IPS-18c (cell line): ENCODE data around the gene PLCL2.

Experiments
- H3K4me3 ChIP-seq: 2 replicates; pipeline ENCODE4 v1.7.0; 2013; ENCODE audit warnings: low read depth, mild to moderate bottlenecking, low read length, moderate library complexity; ENCODE audit not compliant: insufficient read depth
- H3K9me3 ChIP-seq: one replicate; pipeline ENCODE4 v1.6.1; 2013; ENCODE audit warnings: mild to moderate bottlenecking, low read length, moderate library complexity; ENCODE audit not compliant: control insufficient read depth, insufficient read depth

The PLCL2 gene

GRCh38 chr3:16905704-16906103, 20.9 kb downstream of the PLCL2 start:
- H3K9me3 ChIP-seq: no peaks in the 10 kb centered on the region
- H3K4me3 ChIP-seq: no peak overlapping the region

GRCh38 chr3:16906682-16907081, 21.9 kb downstream of the PLCL2 start:
- H3K4me3 ChIP-seq: no peak overlapping the region
- no peaks in the 10 kb centered on the region for H3K9me3 ChIP-seq

GRCh38 chr3:16907243-16907642, 22.5 kb downstream of the PLCL2 start:
- Histone ChIP-seq H3K9me3 (no peaks in the 10 kb centered on the region), H3K4me3 (no peak overlapping the region)

GRCh38 chr3:16908016-16908807, 23.5 kb downstream of the PLCL2 start:
- Histone ChIP-seq H3K9me3 (no peaks in the 10 kb centered on the region), H3K4me3 (no peak overlapping the region)

- Histone ChIP-seq H3K4me3 (no peak overlapping the region), H3K9me3 (no peaks in the 10 kb centered on the region)
Observed at GRCh38 chr3:16908896-16909295, 24.1 kb downstream of the PLCL2 start.

- no peaks in the 10 kb centered on the region for H3K9me3 ChIP-seq
- H3K4me3 ChIP-seq: no peak overlapping the region
Observed at GRCh38 chr3:16909802-16910201, 25.0 kb downstream of the PLCL2 start.

GRCh38 chr3:16910207-16910606, 25.5 kb downstream of the PLCL2 start:
- Histone ChIP-seq H3K9me3 (no peaks in the 10 kb centered on the region), H3K4me3 (no peak overlapping the region)

GRCh38 chr3:16911916-16912315, 27.2 kb downstream of the PLCL2 start:
- no peak overlapping the region for H3K4me3 ChIP-seq

GRCh38 chr3:16912400-16913263, 27.9 kb downstream of the PLCL2 start:
- Histone ChIP-seq H3K9me3 (no peaks in the 10 kb centered on the region), H3K4me3 (no peak overlapping the region)

More at GRCh38 chr3:16911916-16912315, 27.2 kb downstream of the PLCL2 start:
- no peaks in the 10 kb centered on the region for H3K9me3 ChIP-seq

- no peaks in the 10 kb centered on the region for H3K9me3 ChIP-seq
- no peak overlapping the region for H3K4me3 ChIP-seq
Observed at GRCh38 chr3:16913264-16913580, 28.5 kb downstream of the PLCL2 start.

- no peaks in the 10 kb centered on the region for H3K9me3 ChIP-seq
Observed at GRCh38 chr3:16916840-16917239, 32.1 kb downstream of the PLCL2 start.

GRCh38 chr3:16917256-16917935, 32.6 kb downstream of the PLCL2 start:
- Histone ChIP-seq H3K4me3 (no peak overlapping the region), H3K9me3 (no peaks in the 10 kb centered on the region)

More at GRCh38 chr3:16916840-16917239, 32.1 kb downstream of the PLCL2 start:
- H3K4me3 ChIP-seq: no peak overlapping the region

GRCh38 chr3:16917980-16918682, 33.4 kb downstream of the PLCL2 start:
- H3K9me3 ChIP-seq: no peaks in the 10 kb centered on the region
- no peak overlapping the region for H3K4me3 ChIP-seq

GRCh38 chr3:16918683-16919025, 33.9 kb downstream of the PLCL2 start:
- H3K4me3 ChIP-seq: no peak overlapping the region
- H3K9me3 ChIP-seq: no peaks in the 10 kb centered on the region

- H3K9me3 ChIP-seq: no peaks in the 10 kb centered on the region
- H3K4me3 ChIP-seq: no peak overlapping the region
Observed at GRCh38 chr3:16923112-16923511, 38.4 kb downstream of the PLCL2 start.

- Histone ChIP-seq H3K4me3 (no peak overlapping the region), H3K9me3 (no peaks in the 10 kb centered on the region)
Observed at GRCh38 chr3:16927485-16927884, 42.7 kb downstream of the PLCL2 start.

GRCh38 chr3:16928386-16929132, 43.8 kb downstream of the PLCL2 start:
- no peak overlapping the region for H3K4me3 ChIP-seq
- no peaks in the 10 kb centered on the region for H3K9me3 ChIP-seq
